ENCODE data around the gene PANK4. TPM values are rescaled to one million over a fixed set of nuclear protein-coding genes. Genes with fewer than 3 reads are reported as not detected.

Gene PANK4
- polyA plus RNA-seq, 1 experiment = 17.1 TPM

GRCh38 chr1:2525572-2525919, 850 bp downstream of the PANK4 start:
- CTCF ChIA-PET = interaction anchor here (1.1 to 1.8 kb wide), 2 partner anchors 22 to 330 kb away, joined by 5 to 6 read pairs; partner anchors contain the start of gene FAAP20
- POLR2A ChIA-PET = no interaction called here

GRCh38 chr1:2523891-2524609, 2.3 kb downstream of the PANK4 start:
- no peaks in the 10 kb centered on the region for H3K27me3 ChIP-seq (ENCODE audit: control insufficient read depth, insufficient read depth, low read length)
- ChIA-PET POLR2A (no interaction called here), CTCF (interaction anchor here (1.4 kb wide), 1 partner anchor 16 kb away, joined by 3 read pairs; no protein-coding TSS in a partner anchor)
- DNase-seq (ENCODE audit: low read depth) = no peak
- 0 out of 2 replicates have a peak, but pooled peaks have one; percentile 9 for TF ChIP-seq CTCF (IDR thresholded peaks at IDR 0.05; ENCODE audit: insufficient read depth, low read depth, low read length)
- peaks cover 14% of the 10 kb centered on the region for H3K36me3 ChIP-seq (ENCODE audit: control insufficient read depth, insufficient read depth, low read length)
- no peak overlapping the region for H3K4me3 ChIP-seq (ENCODE audit: low read depth, low read length)

More at GRCh38 chr1:2525572-2525919, 850 bp downstream of the PANK4 start:
- peak overlapping the region; percentile 96 for H3K4me3 ChIP-seq (ENCODE audit: low read depth, low read length)
- DNase-seq (ENCODE audit: low read depth) = no peak
- peak; percentile 4; the same call in 1 of the 2 replicates for TF ChIP-seq CTCF (IDR thresholded peaks at IDR 0.05; ENCODE audit: insufficient read depth, low read depth, low read length)
- 0 out of 2 replicates have a peak, but pooled peaks cover under 1% of the 10 kb centered on the region for H3K27me3 ChIP-seq (ENCODE audit: control insufficient read depth, insufficient read depth, low read length)
- H3K36me3 ChIP-seq (ENCODE audit: control insufficient read depth, insufficient read depth, low read length) = peaks cover 8% of the 10 kb centered on the region

GRCh38 chr1:2523191-2523890, 3.1 kb downstream of the PANK4 start:
- no peak overlapping the region for H3K4me3 ChIP-seq (ENCODE audit: low read depth, low read length)
- H3K36me3 ChIP-seq (ENCODE audit: control insufficient read depth, insufficient read depth, low read length) = peaks cover 20% of the 10 kb centered on the region
- H3K27me3 ChIP-seq (ENCODE audit: control insufficient read depth, insufficient read depth, low read length) = no peaks in the 10 kb centered on the region
- DNase-seq (ENCODE audit: low read depth) = no peak
- ChIA-PET CTCF (interaction anchor here (1.4 kb wide), 1 partner anchor 16 kb away, joined by 3 read pairs; no protein-coding TSS in a partner anchor), POLR2A (no interaction called here)
- TF ChIP-seq CTCF (IDR thresholded peaks at IDR 0.05; ENCODE audit: insufficient read depth, low read depth, low read length) = no peak

- no peak for DNase-seq (ENCODE audit: low read depth)
- TF ChIP-seq CTCF (IDR thresholded peaks at IDR 0.05; ENCODE audit: insufficient read depth, low read depth, low read length) = no peak
- ChIA-PET CTCF (interaction anchor here (0.6 kb wide), 1 partner anchor 40 kb away, joined by 3 read pairs; no protein-coding TSS in a partner anchor), POLR2A (no interaction called here)
- no peaks in the 10 kb centered on the region for H3K27me3 ChIP-seq (ENCODE audit: control insufficient read depth, insufficient read depth, low read length)
- no peak overlapping the region for H3K4me3 ChIP-seq (ENCODE audit: low read depth, low read length)
- peaks cover 23% of the 10 kb centered on the region for H3K36me3 ChIP-seq (ENCODE audit: control insufficient read depth, insufficient read depth, low read length)
Measured at GRCh38 chr1:2522230-2522629, 4.2 kb downstream of the PANK4 start.

- H3K36me3 ChIP-seq (ENCODE audit: control insufficient read depth, insufficient read depth, low read length) = peaks cover 34% of the 10 kb centered on the region
- CTCF ChIA-PET = no interaction called here
- no peaks in the 10 kb centered on the region for H3K27me3 ChIP-seq (ENCODE audit: control insufficient read depth, insufficient read depth, low read length)
- no peak for TF ChIP-seq CTCF (IDR thresholded peaks at IDR 0.05; ENCODE audit: insufficient read depth, low read depth, low read length)
- H3K4me3 ChIP-seq (ENCODE audit: low read depth, low read length) = no peak overlapping the region
- POLR2A ChIA-PET = no interaction called here
- DNase-seq (ENCODE audit: low read depth) = no peak
Measured at GRCh38 chr1:2520806-2521205, 5.6 kb downstream of the PANK4 start.

All from BJ (cell line).